Left renal cortex interstitium (tissue), 4 donors: ENCODE results near the gene UQCRHL. TPM values are rescaled to one million over a fixed set of nuclear protein-coding genes. Genes with fewer than 3 reads are reported as not detected.
"Not testable (repeated sequence)": the region's sequence is repeated elsewhere in the genome, so short reads cannot be mapped to it uniquely, and the experiment has no call there.

Experiments
- DNase-seq, 4 donors: peaks; one replicate each; pipeline ENCODE4 v3.0.0-alpha.2; 2013; ENCODE audit warnings: low read depth in 4 of 4, low spot score in 2 of 4, missing footprints in 1 of 4
- polyA plus RNA-seq, 4 donors: library from polyadenylated mRNA; unstranded; fragments of 120-200 nt; gene quantifications; one replicate each; pipeline ENCODE4 v1.2.1, GENCODE V29; 2013; ENCODE audit not compliant: insufficient read length in 4 of 4

The UQCRHL gene
- polyA plus RNA-seq, 4 donors, result 1.4 to 3.8 (median 1.7) TPM

- peak; percentile 97 to 100 (median 100) for DNase-seq
These were observed 28.5 kb upstream of the UQCRHL start for GRCh38 chr1:15835741-15836510.

GRCh38 chr1:15835205-15835740 is 27.8 kb upstream of the UQCRHL start:
- DNase-seq, result no peak

GRCh38 chr1:15834406-15835204 is 27.2 kb upstream of the UQCRHL start:
- DNase-seq, result peak in 3 of 4 donors; percentile 93 to 96 (median 95)

- no peak for DNase-seq
These were observed 26.5 kb upstream of the UQCRHL start for GRCh38 chr1:15833842-15834405.

DNA sequence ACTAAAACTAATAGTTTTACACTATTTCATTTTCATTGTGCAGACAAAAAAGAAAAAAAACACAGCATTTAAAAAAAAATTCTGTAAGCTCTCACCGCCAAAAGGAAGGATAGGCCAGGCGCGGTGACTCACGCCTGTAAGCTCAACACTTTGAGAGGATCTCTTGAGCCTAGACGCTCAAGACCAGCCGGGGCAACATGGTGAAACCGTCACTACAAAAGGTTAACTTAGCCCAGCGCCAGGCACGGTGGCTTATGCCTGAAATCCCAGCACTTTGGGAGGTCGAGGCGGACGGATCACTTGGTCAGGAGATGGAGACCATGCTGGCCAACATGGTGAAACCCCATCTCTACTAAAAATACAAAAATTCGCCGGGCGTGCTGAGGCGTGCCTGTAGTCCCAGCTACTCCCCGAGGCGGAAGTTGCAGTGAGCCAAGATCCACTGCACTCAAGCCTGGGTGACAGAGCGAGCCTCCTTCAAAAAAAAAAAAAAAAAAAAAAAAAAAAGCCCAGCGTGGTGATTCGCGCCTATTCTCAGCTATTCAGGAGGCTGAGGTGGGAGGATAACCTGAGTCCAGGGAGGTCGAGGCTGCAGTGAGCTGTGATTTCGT is 25.7 kb upstream of the UQCRHL start:
- DNase-seq, result no peak

- DNase-seq, result no peak
These were observed 22.8 kb upstream of the UQCRHL start for GRCh38 chr1:15830258-15830657.

- DNase-seq, result not testable (repeated sequence)
These were observed 21.5 kb upstream of the UQCRHL start for GRCh38 chr1:15828931-15829330.

- DNase-seq, result not testable (repeated sequence)
These were observed 20.1 kb upstream of the UQCRHL start for GRCh38 chr1:15827567-15827966.

- no peak for DNase-seq
These were observed 19.5 kb upstream of the UQCRHL start for GRCh38 chr1:15826810-15827507.

DNA sequence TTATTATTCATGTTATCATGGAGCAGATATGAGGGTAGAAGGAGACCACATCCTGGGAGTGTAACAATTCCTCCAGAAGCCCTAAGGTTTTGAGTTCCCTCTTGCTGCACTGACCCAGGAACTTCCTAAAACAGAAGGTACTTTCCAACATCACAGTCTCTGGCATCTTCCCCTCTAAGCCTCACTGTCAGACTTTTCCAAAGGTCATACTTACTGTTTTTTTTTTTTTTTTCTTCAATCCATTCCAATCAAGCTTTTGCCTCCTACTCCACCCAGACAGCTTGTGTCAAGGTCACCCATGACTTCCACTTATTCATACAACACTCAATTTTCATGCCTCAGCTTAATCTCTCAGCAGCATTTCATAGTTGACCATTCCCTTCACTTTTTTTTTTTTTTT is 18.4 kb upstream of the UQCRHL start:
- DNase-seq, result no peak

- no peak for DNase-seq
These were observed 13.0 kb upstream of the UQCRHL start for GRCh38 chr1:15820478-15820877.

GRCh38 chr1:15816674-15817073 is 9.2 kb upstream of the UQCRHL start:
- DNase-seq, result no peak

- DNase-seq, result no peak
These were observed 2.6 kb upstream of the UQCRHL start for GRCh38 chr1:15810073-15810472.

GRCh38 chr1:15808955-15809354 is 1.5 kb upstream of the UQCRHL start:
- DNase-seq, result no peak

GRCh38 chr1:15807121-15807520 is 328 bp downstream of the UQCRHL start:
- no peak for DNase-seq

DNA sequence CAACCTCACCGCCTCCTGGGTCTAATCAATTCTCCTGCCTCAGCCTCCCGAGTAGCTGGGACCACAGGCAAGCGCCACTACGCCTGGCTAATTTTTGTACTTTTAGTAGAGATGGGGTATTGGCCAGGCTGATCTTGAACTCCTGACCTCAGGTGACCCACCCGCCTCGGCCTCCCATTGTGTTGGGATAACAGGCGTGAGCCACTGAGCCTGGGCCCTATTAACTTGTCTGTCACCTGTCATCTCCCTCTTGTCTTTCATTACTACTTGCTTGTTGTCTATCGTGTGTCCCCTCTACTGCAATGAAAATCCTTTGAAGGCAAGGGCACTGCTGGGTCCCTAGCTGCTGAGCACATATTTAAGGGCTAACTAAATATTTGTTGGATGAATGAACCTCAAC is 3.4 kb downstream of the UQCRHL start:
- DNase-seq, result no peak

GRCh38 chr1:15803380-15803779 is 4.1 kb downstream of the UQCRHL start:
- DNase-seq, result no peak

- no peak for DNase-seq
These were observed 5.0 kb downstream of the UQCRHL start for GRCh38 chr1:15802234-15802965.
